ENCODE data around the gene CFAP46. TPM values are rescaled to one million over a fixed set of nuclear protein-coding genes. Genes with fewer than 3 reads are reported as not detected.
A peak's percentile ranks its signal among the peaks of the same experiment; 100 is the strongest.

CFAP46 gene
- total RNA-seq, 1 donor from 2014 or later: 10.9 TPM

- Mint-ChIP-seq H3K36me3 (no peaks in the 10 kb centered on the region), H3K27me3 (peaks cover 16% of the 10 kb centered on the region), H3K4me1 (ENCODE audit: unreplicated experiment) (peaks cover 5% of the 10 kb centered on the region), H3K9me3 (no peaks in the 10 kb centered on the region), H3K27ac (no peak overlapping the region), H3K4me3 (no peak overlapping the region)
- peak; percentile 67 for DNase-seq (ENCODE audit: extremely low spot score, unreplicated experiment)
- TF ChIP-seq CTCF (conservative IDR thresholded peaks at IDR 0.05): no peak
Observed at GRCh38 chr10:132858121-132859081, 84.0 kb downstream of the CFAP46 start.

GRCh38 chr10:132856869-132857524, 85.4 kb downstream of the CFAP46 start:
- TF ChIP-seq CTCF (conservative IDR thresholded peaks at IDR 0.05): no peak

GRCh38 chr10:132855889-132856288, 86.5 kb downstream of the CFAP46 start:
- Mint-ChIP-seq H3K27ac (no peak overlapping the region), H3K36me3 (no peaks in the 10 kb centered on the region), H3K4me3 (no peak overlapping the region), H3K9me3 (no peaks in the 10 kb centered on the region), H3K27me3 (peaks cover 22% of the 10 kb centered on the region), H3K4me1 (ENCODE audit: unreplicated experiment) (peaks cover 4% of the 10 kb centered on the region)
- peak; percentile 31 for DNase-seq (ENCODE audit: extremely low spot score, unreplicated experiment)
- no peak for TF ChIP-seq CTCF (conservative IDR thresholded peaks at IDR 0.05)

More at GRCh38 chr10:132856869-132857524, 85.4 kb downstream of the CFAP46 start:
- no peak overlapping the region for H3K27ac Mint-ChIP-seq
- DNase-seq (ENCODE audit: extremely low spot score, unreplicated experiment): peak; percentile 52
- H3K36me3 Mint-ChIP-seq: no peaks in the 10 kb centered on the region
- H3K27me3 Mint-ChIP-seq: peaks cover 22% of the 10 kb centered on the region
- H3K4me1 Mint-ChIP-seq (ENCODE audit: unreplicated experiment): peaks cover 4% of the 10 kb centered on the region
- H3K4me3 Mint-ChIP-seq: no peak overlapping the region
- H3K9me3 Mint-ChIP-seq: no peaks in the 10 kb centered on the region

- peaks cover 26% of the 10 kb centered on the region for H3K27me3 Mint-ChIP-seq
- H3K4me1 Mint-ChIP-seq (ENCODE audit: unreplicated experiment): peaks cover 6% of the 10 kb centered on the region
- H3K4me3 Mint-ChIP-seq: no peak overlapping the region
- no peaks in the 10 kb centered on the region for H3K9me3 Mint-ChIP-seq
- TF ChIP-seq CTCF (conservative IDR thresholded peaks at IDR 0.05): no peak
- peak; percentile 48 for DNase-seq (ENCODE audit: extremely low spot score, unreplicated experiment)
- no peak overlapping the region for H3K27ac Mint-ChIP-seq
- no peaks in the 10 kb centered on the region for H3K36me3 Mint-ChIP-seq
Observed at GRCh38 chr10:132851451-132851850, 90.9 kb downstream of the CFAP46 start.

GRCh38 chr10:132850896-132851295, 91.5 kb downstream of the CFAP46 start:
- Mint-ChIP-seq H3K36me3 (no peaks in the 10 kb centered on the region), H3K9me3 (no peaks in the 10 kb centered on the region), H3K4me1 (ENCODE audit: unreplicated experiment) (peaks cover 6% of the 10 kb centered on the region), H3K27ac (no peak overlapping the region), H3K27me3 (peaks cover 23% of the 10 kb centered on the region), H3K4me3 (no peak overlapping the region)
- peak; percentile 62 for DNase-seq (ENCODE audit: extremely low spot score, unreplicated experiment)
- TF ChIP-seq CTCF (conservative IDR thresholded peaks at IDR 0.05): no peak

Data from type B pancreatic cell (in vitro differentiated cells).